Measurements from ENCODE around the gene PKD1.

PKD1 gene

GRCh38 chr16:2155091-2155950 is 19.6 kb upstream of the PKD1 start, which contains the start of gene TRAF7 (continued):
- TF ChIP-seq CTCF (tag by site-specific recombination; IDR thresholded peaks at IDR 0.05) (no peak), PBX3 (CRISPR knock-in tag; IDR thresholded peaks at IDR 0.05) (peak; percentile 93), ZNF366 (tag by site-specific recombination; conservative IDR thresholded peaks at IDR 0.05) (no peak), ZNF785 (tag by site-specific recombination; IDR thresholded peaks at IDR 0.05) (no peak; the same call in 1 of the 2 replicates), TRIM28 (IDR thresholded peaks at IDR 0.05; ENCODE audit: borderline replicate concordance, low read length) (no peak), ZNF518A (tag by site-specific recombination; conservative IDR thresholded peaks at IDR 0.05; ENCODE audit: low read depth) (no peak), KLF1 (tag by site-specific recombination; IDR thresholded peaks at IDR 0.05) (peak; percentile 53), ZXDB (tag by site-specific recombination; IDR thresholded peaks at IDR 0.05) (peak; percentile 94), HOXC10 (CRISPR knock-in tag; IDR thresholded peaks at IDR 0.05) (peak; percentile 90; the same call in 1 of the 2 replicates), IKZF3 (tag by site-specific recombination; IDR thresholded peaks at IDR 0.05) (no peak), ZNF629 (tag by site-specific recombination; IDR thresholded peaks at IDR 0.05) (peak; percentile 32; the same call in 1 of the 2 replicates), ZNF202 (tag by site-specific recombination; IDR thresholded peaks at IDR 0.05; ENCODE audit: borderline replicate concordance) (no peak), SALL2 (tag by site-specific recombination; IDR thresholded peaks at IDR 0.05; ENCODE audit: borderline replicate concordance) (no peak), ZNF654 (tag by site-specific recombination; IDR thresholded peaks at IDR 0.05; ENCODE audit: low read depth) (no peak), ZNF211 (tag by site-specific recombination; IDR thresholded peaks at IDR 0.05; ENCODE audit: low read depth) (no peak), ZBTB6 (tag by site-specific recombination; IDR thresholded peaks at IDR 0.05) (peak; percentile 77), ZNF24 (tag by site-specific recombination; IDR thresholded peaks at IDR 0.05) (no peak), SP3 (tag by site-specific recombination; IDR thresholded peaks at IDR 0.05) (peak; percentile 93), ZNF660 (tag by site-specific recombination; IDR thresholded peaks at IDR 0.05) (peak; percentile 76), ZNF645 (tag by site-specific recombination; IDR thresholded peaks at IDR 0.05) (no peak), ZNF157 (tag by site-specific recombination; IDR thresholded peaks at IDR 0.05) (no peak), ZFP37 (tag by site-specific recombination; IDR thresholded peaks at IDR 0.05) (peak; percentile 78), FEZF1 (tag by site-specific recombination; IDR thresholded peaks at IDR 0.05) (peak; percentile 67), SP7 (tag by site-specific recombination; IDR thresholded peaks at IDR 0.05) (peak; percentile 75), BCL6B (tag by site-specific recombination; IDR thresholded peaks at IDR 0.05) (no peak), ZNF549 (tag by site-specific recombination; IDR thresholded peaks at IDR 0.05) (no peak)
